ENCODE results near the gene TEX35.
"Not testable (repeated sequence)": the region's sequence is repeated elsewhere in the genome, so short reads cannot be mapped to it uniquely, and the experiment has no call there.

TEX35 gene

DNA sequence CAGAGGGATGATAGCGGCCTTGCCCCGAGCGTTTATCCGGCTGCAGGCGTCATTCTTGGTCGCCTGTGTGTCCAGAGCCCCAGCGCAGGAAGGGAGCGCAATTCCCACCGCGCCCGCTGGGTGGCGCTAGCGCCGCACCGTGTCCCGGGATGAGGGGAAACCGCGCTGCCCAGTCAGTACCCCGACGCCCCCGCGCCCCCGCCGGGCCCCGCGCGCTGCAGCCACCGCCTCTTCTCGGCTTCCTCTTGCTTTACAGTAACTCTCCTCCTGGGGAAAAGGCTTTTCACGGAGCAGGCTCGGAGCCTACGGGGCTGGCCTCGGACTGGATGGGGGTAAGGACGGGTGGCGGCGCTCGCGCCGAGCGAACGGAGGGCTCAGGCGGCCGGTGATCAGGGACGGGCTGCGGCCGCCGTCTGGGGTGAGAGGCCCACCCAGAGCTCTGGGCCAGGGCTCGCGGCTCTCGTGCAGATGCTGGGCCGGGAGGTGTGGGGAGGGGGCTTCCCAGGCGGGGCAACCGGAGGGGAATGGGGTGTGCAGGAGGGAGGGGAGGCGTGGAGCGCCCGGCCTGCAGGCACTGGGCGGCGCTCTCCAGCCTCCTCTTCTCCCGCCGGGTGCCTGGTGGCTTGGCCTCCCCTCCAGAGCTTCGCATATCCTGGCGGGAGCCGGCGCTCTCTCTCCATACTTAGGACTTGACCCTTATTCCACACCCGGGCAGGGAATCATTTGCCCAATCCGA, 29.8 kb downstream of the TEX35 start:
- peak; percentile 90 for DNase-seq

DNA sequence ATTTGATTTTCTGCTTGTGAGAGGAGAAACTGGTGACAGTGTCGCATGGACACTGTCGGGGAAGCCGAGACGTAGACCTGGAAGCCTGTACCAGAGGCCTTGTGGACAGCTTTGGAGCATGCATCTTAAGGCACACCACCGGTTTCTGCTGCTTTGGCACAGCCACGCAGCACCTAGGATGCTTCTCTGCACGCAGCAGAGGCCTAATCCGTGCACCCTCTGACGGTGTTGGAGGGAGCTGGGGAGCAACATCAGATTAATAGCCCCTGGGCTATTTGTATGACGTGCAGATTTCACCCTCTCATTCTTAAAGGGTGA, 30.3 kb downstream of the TEX35 start:
- DNase-seq, result peak; percentile 18

DNA sequence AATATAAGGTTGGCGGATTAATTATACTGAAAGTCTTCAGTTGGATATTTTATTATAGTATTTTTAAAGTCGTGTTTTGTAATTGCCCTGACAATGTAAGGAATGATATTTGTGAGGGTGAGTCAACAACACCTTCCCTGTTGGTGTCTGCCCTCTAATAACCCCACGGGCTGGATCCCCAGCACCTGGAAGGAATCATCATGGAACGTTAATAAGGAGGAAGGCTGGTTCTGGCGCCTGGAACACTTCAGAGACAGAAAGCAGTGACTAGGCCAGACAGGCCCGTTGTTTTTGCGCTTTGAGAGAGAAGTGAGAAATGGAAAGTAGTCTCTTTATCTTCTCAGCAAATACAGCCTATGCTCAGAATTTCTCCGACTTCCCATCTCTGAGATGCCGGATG, 31.6 kb downstream of the TEX35 start:
- no peak for DNase-seq

DNA sequence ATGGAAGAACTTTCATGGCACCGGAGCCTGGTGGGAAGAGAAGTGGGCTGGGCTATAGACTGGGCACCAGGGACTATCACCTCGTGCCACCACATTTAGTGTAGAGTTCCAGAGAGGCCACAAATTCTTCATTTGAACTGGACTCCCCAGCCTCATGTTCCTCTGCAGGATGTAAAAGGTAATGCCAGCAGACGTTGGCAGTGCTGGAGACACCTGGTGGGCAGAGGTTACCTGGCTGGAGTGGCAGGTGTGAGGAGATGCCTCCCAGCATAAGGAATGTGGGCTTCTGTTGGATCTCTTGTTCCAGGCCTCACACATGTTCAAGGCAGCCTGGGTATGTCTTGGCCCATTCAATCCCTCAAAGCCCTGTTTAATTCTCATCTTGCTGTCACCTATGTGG, 35.2 kb downstream of the TEX35 start:
- no peak for DNase-seq

DNA sequence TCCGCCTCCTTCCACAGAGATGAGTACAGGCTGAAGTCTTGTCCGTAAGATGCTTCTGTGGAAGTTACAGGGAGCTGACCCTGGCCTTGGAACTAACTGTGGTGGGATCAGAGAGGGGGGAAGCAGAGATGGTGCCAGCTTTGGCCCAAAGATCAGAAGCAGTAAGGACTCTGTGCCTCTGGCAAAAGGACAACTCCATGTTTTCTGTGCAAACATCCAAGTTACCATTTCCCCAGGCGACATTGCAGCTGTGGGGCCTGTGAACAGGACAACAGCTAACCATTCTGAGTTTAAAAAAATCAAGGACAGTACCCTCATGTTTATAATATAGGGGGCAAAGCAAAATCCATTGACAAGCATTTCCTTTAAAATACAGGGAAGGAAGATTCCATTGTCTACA, 38.4 kb downstream of the TEX35 start:
- DNase-seq, result no peak

DNA sequence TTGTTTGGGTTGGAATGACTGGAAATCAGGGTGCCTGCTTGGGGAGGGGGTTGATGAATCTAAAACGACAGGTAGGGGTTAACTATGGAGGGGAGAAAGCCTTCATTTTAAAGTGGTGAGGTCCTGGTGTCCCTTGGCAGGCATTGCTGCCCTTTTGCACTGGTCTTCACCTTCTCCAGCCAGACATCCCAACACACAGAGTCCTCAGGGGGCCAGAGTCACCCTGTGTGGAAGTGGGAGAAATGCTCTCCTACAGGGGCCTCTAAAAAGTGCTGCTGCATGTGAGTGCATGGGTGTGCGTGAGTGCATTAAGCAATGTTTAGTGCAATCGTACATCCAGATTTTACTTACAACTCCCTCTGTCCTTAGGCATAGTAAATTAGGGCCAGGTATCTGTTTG, 39.0 kb downstream of the TEX35 start:
- DNase-seq, result no peak

DNA sequence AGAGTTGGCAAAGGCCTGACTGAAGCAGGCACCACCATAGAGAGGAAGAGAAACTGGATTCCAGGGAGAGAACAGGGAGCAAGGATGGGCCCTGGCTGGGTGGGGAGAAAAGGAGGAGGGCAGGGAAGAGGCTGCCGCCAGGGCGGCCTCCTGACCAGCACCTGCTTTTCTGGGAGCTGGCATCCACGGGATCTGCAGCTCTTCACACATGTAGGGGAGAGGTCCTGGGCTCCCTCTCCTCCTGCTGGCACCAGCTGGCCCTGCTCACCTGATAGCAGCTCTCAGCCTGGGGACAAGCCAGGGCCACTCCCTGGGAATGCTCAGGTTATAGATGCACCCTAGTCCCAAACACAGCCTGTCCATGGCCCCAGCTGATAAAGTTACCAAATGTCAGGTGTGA, 39.9 kb downstream of the TEX35 start:
- no peak for DNase-seq

DNA sequence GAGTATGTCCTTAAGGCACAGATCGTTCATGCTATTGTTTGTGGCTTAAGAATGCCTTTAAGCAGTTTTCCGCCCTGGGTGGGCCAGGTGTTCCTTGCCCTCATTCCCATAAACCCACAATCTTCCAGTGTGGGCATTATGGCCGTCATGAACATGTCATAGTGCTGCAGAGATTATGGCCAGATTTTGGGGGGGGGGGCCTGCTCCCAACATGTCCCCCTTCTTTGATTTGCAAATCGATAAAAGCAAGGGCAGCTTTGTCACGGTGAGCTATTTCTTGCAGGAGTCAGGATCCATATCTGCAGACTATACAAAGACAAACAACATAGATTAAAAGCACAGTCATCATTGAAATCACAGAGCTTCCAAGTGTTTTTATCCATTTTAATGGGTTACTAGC, 41.4 kb downstream of the TEX35 start:
- not testable (repeated sequence) for DNase-seq

DNA sequence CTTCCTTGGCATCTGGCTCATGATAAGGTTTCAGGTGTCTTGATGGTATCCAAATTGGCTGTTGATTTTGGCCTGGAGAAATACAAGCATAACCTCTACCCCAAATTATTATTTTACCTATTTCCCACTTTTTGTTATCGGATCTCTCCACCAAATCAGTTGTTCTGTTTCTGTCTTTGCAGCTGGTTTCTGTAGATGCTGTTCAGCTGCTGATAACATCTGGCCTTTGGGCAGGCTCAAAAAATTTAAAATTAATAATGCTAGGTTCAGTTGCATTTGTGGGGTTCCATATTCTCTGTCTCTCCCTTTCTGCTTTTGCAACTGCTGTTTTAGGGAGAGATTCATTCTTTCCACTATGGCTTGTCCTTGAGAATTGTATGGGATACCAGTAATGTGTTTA, 42.7 kb downstream of the TEX35 start:
- DNase-seq, result not testable (repeated sequence)

DNA sequence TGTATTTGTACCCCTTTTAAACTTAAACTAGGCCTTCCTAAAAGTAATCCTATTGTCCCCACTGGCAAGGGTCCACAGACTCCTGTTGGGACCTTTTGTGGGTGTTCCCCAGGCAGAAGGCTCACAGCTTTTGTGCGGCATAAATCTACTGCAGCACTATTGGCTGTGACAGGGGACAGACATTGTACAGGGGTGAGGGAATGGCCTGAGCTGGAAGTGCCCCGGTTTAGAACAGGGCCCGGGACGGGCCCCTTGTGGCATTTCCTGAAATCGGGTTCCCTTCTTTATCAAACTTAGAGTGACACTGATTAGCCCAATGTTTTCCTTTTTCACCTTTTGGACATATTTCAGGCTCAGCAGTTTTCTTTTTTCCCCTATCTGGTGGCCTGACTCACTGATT, 45.9 kb downstream of the TEX35 start:
- DNase-seq, result not testable (repeated sequence)

DNA sequence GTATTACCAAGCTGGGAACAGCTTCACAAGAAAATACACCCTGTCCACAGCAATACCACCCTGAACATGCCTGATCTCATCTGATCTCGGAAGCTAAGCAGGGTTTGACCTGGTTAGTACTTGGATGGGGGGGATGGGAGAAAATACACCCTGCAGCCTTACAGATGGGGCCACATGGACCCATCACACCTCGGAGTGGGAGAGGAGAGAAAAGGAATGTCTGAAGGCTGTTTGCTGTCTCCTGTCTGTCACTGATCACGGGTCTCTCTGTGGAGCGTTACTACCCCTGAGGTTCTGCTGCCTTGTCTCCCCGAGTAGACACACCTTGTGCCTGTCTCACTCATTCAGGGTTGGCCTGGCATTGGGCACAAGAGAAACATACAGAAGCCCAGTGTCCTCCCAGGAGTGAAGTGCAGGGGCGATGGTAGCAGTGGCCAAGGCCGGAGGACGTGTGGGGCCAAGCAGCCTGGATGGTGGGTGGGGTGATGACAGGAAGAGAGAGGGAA, 48.0 kb downstream of the TEX35 start:
- DNase-seq, result no peak

DNA sequence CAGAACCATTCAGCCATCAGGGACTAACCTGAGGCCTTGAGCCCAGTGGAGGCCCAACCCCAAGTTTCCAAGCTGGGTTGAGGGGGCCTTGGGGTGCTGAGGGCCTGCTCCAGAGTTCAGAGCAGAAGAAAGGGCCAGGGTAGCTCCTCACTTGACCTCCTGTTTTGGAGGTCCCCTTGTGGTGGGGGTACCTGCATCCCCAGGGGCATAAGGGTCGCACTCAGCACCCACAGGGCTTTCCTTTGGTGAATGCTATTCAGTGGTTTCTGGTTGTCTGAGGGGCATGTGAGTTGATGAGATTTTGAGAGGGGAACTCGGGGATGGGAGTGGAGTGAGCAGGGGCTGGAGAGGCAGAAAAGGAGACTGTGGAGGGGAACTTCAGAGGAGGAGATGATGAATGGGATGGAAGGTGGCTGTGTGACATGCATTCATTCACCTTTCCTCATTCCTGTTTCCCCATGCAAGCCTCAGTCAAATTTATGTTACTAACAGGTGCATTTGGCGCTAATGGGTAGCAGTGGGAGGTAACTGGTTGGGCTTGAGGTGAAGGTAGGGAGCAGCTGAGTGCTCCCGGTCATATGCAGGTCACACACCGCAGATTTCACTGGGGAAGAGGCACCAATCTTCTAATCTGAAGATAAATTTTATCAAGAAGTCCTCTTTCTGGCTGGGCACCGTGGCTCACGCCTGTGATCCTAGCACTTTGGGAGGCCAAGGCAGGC, 50.4 kb downstream of the TEX35 start:
- DNase-seq, result no peak

DNA sequence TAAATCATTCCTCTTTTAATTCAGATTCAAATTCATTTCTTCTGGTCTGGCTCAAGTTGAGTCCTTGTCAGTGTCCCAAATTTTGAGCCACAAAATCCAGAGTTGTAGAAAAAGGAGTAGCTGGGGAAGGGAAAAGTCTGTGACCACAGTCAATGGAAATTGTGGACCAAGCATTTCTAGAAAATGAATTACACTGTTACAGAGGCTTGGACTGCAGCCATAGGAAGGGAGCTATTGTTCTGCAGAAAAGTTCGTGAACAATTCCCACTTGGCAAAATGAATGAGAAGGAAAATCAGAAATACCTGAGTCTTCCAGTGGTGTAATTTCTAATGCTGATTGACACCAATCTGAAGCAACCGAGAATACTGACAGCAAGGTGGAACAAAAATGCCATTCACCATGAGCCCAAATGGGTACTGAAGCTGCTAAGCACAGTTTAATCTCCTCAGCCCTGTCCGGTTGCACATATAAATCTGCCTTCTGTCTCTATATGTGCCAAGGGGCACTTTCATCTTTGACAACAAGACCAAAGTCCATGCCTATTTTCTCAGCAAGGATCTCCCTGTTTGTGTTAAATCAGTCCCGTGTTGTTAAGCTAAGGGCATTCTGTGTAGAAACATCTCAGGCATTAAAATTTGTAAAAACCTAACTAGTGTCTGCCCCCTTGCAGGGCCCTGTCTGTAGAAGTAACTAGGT, 51.3 kb downstream of the TEX35 start:
- DNase-seq, result no peak

DNA sequence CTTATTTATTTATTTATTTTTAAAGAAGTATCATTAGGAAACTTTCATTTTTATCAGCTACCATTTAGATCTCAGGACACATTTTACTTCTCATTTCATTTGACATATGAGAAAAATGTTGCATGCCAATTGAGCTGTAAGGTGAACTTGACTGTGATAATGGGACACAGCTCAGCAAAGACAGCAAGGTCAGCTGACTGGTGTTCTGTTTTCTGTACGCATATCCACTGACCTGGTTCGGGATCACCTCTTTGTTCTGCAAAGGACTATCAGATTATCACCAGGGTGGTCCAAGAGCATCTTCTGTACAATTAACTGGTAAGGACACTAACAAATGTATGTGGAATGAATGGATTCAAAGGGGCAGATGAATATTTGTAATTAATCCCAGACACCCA, 51.9 kb downstream of the TEX35 start:
- DNase-seq, result no peak

DNA sequence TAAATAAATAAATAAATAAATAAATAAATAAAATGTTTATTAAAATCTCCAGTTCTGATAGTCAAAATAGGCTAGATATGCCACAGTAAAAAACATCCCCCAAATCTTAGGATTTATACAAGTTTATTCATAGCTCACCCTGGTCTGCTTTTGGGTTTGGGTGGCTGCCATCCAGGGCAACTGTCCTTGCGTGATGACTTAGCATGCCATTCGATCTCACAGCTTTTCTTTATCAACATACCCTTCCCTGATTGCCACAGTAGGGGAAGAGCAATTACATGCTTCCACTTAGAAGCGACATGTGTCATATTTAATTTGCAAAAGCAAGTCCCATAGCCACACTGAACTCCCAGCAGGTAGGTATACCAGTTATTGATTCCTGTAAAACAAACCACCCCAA, 52.7 kb downstream of the TEX35 start:
- DNase-seq, result no peak

DNA sequence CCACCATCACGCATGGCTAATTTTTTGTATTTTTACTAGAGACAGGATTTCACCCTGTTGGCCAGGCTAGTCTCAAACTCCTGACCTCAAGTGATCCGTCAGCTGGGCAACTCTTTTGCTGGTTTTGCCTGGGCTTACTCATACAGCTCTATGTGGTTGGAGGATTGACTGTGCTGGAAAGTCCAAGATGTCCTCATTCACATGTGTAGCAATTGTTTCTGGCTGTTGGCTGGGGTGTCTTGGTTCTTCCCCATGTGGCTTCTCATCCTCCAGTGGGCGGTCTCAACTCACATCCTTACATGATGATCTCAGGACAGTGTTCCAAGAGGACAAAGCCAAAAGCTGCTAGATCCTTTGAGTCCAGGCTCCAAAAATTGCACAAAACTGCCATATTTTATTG, 53.3 kb downstream of the TEX35 start:
- DNase-seq, result peak; percentile 5

DNA sequence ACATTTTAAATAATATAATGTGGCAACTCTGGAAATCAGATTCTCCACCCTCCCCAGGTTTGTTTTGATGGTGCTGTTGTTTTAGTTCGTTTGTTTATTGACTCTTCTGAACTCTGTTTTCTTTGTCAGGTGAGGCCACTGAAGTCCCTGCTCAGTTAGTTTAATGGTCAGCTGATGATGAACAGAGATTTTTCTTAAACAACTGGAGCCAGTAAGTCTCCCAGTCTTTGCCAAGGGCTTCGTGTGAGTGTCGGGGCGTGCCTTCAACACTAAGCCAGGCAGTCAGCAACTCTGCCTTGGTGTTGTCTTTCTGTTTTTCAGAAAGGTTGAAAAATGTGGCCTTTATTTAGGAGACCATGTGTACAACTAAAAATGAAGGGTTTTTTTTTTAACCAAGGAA, 58.9 kb downstream of the TEX35 start:
- no peak for DNase-seq

All from stimulated activated CD4-positive, alpha-beta T cell treated with anti-CD3 and anti-CD28 coated beads, Interleukin-15, amount 100 ng/mL, for 24 hours (primary cell).